Mesenchymal stem cell (in vitro differentiated cells and primary cell): Measurements from ENCODE around the gene NRBF2.

Experiments
- DNase-seq: peaks from one replicate; pipeline ENCODE4 v3.0.0-alpha.2; 2013
- H2AFZ ChIP-seq: one replicate; pipeline ENCODE4 v1.6.1; 2013; ENCODE audit warnings: low read depth, mild to moderate bottlenecking, control low read depth, inconsistent platforms, low read length, moderate library complexity
- H2AK5ac ChIP-seq: 2 replicates; pipeline ENCODE4 v1.6.1; 2013; ENCODE audit warnings: low read length, moderate library complexity, mild to moderate bottlenecking, inconsistent platforms; ENCODE audit not compliant: severe bottlenecking
- H2BK120ac ChIP-seq: one replicate; pipeline ENCODE4 v1.6.1; 2013; ENCODE audit warnings: low read depth, mild to moderate bottlenecking, inconsistent platforms, low read length, moderate library complexity
- H2BK12ac ChIP-seq, 2 experiments: one replicate each; pipeline ENCODE4 v1.6.1; 2013; ENCODE audit warnings: inconsistent platforms in 2 of 2, low read length in 2 of 2, mild to moderate bottlenecking in 2 of 2, moderate library complexity in 2 of 2, control low read depth in 1 of 2
- H2BK15ac ChIP-seq: one replicate; pipeline ENCODE4 v1.6.1; 2013; ENCODE audit warnings: mild to moderate bottlenecking, low read depth, inconsistent platforms; ENCODE audit not compliant: poor library complexity, severe bottlenecking
- H2BK5ac ChIP-seq: 2 replicates; pipeline ENCODE4 v1.6.1; 2013; ENCODE audit warnings: low read depth, mild to moderate bottlenecking, low read length, control low read depth, inconsistent platforms; ENCODE audit not compliant: poor library complexity, severe bottlenecking
- H3K14ac ChIP-seq, 2 experiments: one replicate each; pipeline ENCODE4 v1.6.1; 2013; ENCODE audit warnings: inconsistent platforms in 2 of 2, low read length in 2 of 2, control low read depth in 1 of 2, mild to moderate bottlenecking in 1 of 2, moderate library complexity in 1 of 2
- H3K18ac ChIP-seq, 2 experiments: one replicate each; pipeline ENCODE4 v1.6.1; 2013; ENCODE audit warnings: inconsistent platforms in 2 of 2, low read length in 2 of 2, control low read depth in 1 of 2, low read depth in 1 of 2, mild to moderate bottlenecking in 1 of 2
- H3K23ac ChIP-seq, 2 experiments: one replicate each; pipeline ENCODE4 v1.6.1; 2013; ENCODE audit warnings: inconsistent platforms in 2 of 2, low read length in 2 of 2, mild to moderate bottlenecking in 2 of 2, moderate library complexity in 2 of 2, control low read depth in 1 of 2
- H3K27ac ChIP-seq: 2 replicates; pipeline ENCODE4 v1.5.1; 2013; ENCODE audit warnings: mild to moderate bottlenecking, moderate library complexity, low read length, control low read depth, inconsistent platforms; ENCODE audit not compliant: poor library complexity, severe bottlenecking
- H3K27me3 ChIP-seq, 2 experiments: 2 replicates each; pipeline versions ENCODE4 v1.6.1 to v1.7.0; 2013; ENCODE audit warnings: low read length in 2 of 2, mild to moderate bottlenecking in 2 of 2, moderate library complexity in 2 of 2, control low read depth in 1 of 2, inconsistent platforms in 1 of 2; ENCODE audit not compliant: control insufficient read depth in 1 of 2, insufficient read depth in 1 of 2
- H3K36me3 ChIP-seq, 2 experiments: 2 replicates each; pipeline versions ENCODE4 v1.6.1 to v1.7.0; 2013; ENCODE audit warnings: low read length in 2 of 2, control low read depth in 1 of 2, inconsistent platforms in 1 of 2, low read depth in 1 of 2, mild to moderate bottlenecking in 1 of 2; ENCODE audit not compliant: insufficient read depth in 2 of 2, control insufficient read depth in 1 of 2
- H3K4ac ChIP-seq, 2 experiments: one replicate each; pipeline ENCODE4 v1.6.1; 2013; ENCODE audit warnings: inconsistent platforms in 2 of 2, low read length in 2 of 2, mild to moderate bottlenecking in 2 of 2, moderate library complexity in 2 of 2, control low read depth in 1 of 2, low read depth in 1 of 2
- H3K4me1 ChIP-seq: 2 replicates; pipeline ENCODE4 v1.6.1; 2013; ENCODE audit warnings: low read depth, low read length, control low read depth; ENCODE audit not compliant: control insufficient read depth, insufficient read depth
- H3K4me2 ChIP-seq: 2 replicates; pipeline ENCODE4 v1.6.1; 2013; ENCODE audit warnings: low read length, mild to moderate bottlenecking, inconsistent platforms; ENCODE audit not compliant: poor library complexity, severe bottlenecking
- H3K4me3 ChIP-seq, 2 experiments: 2 replicates each; pipeline versions ENCODE4 v1.5.1 to v1.7.0; 2013; ENCODE audit warnings: low read length in 2 of 2, mild to moderate bottlenecking in 2 of 2, control low read depth in 1 of 2, low read depth in 1 of 2; ENCODE audit not compliant: insufficient read depth in 1 of 2
- H3K79me1 ChIP-seq: replicated peaks from 2 replicates; pipeline ENCODE4 v1.6.1; 2013; ENCODE audit warnings: mild to moderate bottlenecking, control low read depth, low read length, inconsistent platforms; ENCODE audit not compliant: poor library complexity, severe bottlenecking
- H3K9ac ChIP-seq: 2 replicates; pipeline ENCODE4 v1.7.0; 2013; ENCODE audit warnings: mild to moderate bottlenecking, low read length, moderate library complexity
- H3K9me3 ChIP-seq: 2 replicates; pipeline ENCODE4 v1.7.0; 2013; ENCODE audit warnings: mild to moderate bottlenecking, low read length; ENCODE audit not compliant: control insufficient read depth
- H4K8ac ChIP-seq: one replicate; pipeline ENCODE4 v1.6.1; 2013; ENCODE audit warnings: inconsistent platforms, mild to moderate bottlenecking, low read length, moderate library complexity
- H4K91ac ChIP-seq: one replicate; pipeline ENCODE4 v1.6.1; 2013; ENCODE audit warnings: mild to moderate bottlenecking, low read length, inconsistent platforms
- WGBS: methylation state at CpG from one replicate; pipeline ENCODE4 v1.1.7; 2013; ENCODE audit warnings: mixed read lengths; 5-methylcytosine and 5-hydroxymethylcytosine counted together

NRBF2 gene

DNA sequence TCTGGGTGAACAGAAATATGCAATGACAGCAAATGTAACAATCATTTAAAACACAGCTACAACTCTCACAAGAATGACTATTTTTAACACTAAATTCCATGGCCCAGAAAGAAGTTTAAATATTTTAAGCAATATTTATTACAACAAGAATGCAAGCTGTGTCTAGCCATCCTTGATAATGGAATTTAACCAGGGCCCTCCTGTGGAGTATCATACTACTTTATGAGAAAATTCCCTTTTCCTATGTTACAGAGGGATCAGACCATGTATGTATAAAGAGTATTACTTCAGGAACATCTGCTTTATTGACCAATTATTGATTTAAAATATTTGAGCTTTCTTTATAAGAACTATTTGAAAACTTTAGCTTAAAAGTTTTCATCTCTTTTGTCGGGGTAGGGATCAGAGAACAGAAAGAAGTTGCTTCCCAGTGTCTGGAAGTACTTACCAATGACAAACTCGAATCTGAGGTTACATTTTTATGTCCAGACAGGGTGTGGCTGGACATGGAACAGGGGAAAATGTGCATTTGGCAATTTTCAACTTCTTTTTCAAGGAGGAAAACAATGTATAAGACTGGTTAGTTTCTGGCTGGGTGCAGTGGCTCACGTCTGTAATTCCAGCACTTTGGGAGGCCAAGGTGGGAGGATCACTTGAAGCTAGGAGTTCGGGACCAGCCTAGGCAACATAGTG is 48.3 kb upstream of the NRBF2 start:
- no peak overlapping the region for H4K8ac ChIP-seq
- H3K9me3 ChIP-seq, result no peaks in the 10 kb centered on the region
- H3K14ac ChIP-seq, result no peak overlapping the region
- no peak overlapping the region for H3K4ac ChIP-seq
- peak overlapping the region; percentile 38 for H3K27ac ChIP-seq
- 81% methylated on average over 4 of the region's 4 CpGs for WGBS
- no peak for DNase-seq
- no peaks in the 10 kb centered on the region for H3K4me1 ChIP-seq
- peaks cover 0 to 3% of the 10 kb centered on the region in 2 experiments for H3K27me3 ChIP-seq
- H3K36me3 ChIP-seq, result no peaks in the 10 kb centered on the region
- no peak overlapping the region for H3K18ac ChIP-seq
- no peak overlapping the region for H2AFZ ChIP-seq
- H2AK5ac ChIP-seq, result no peak overlapping the region
- H2BK5ac ChIP-seq, result no peak overlapping the region
- no peak overlapping the region for H3K23ac ChIP-seq
- H3K4me2 ChIP-seq, result no peak overlapping the region
- H2BK15ac ChIP-seq, result no peak overlapping the region
- no peak overlapping the region for H4K91ac ChIP-seq
- H3K4me3 ChIP-seq, result no peak overlapping the region
- no peak overlapping the region for H2BK120ac ChIP-seq
- no peak overlapping the region for H2BK12ac ChIP-seq
- H3K9ac ChIP-seq, result peak overlapping the region; percentile 53
- H3K79me1 ChIP-seq, result no peaks in the 10 kb centered on the region

DNA sequence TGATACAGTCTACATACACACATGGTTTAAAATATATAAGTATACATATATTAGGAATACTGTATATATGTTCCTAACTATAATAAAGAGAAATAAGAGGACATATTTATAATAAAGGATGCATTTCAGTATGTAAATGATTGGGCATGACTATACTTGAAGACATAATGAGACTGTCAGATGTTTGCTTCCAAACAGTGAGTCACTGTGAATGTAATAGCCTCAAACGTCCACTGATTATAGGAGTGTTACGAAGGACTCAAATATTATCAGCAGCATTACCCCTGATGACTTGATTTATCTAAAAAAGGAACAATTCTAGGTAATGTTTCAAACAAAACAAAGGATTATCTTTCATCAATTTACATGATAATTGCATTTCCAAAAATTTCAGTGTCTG is 39.9 kb upstream of the NRBF2 start:
- WGBS, result no CpG with 5 or more reads among the region's 2 CpGs
- no peak for DNase-seq
- Histone ChIP-seq H3K14ac (no peak overlapping the region), H2BK120ac (no peak overlapping the region), H3K27ac (no peak overlapping the region), H3K36me3 (no peaks in the 10 kb centered on the region), H3K9ac (no peak overlapping the region), H2BK5ac (no peak overlapping the region), H3K4me3 (no peak overlapping the region), H2BK12ac (no peak overlapping the region), H3K79me1 (no peaks in the 10 kb centered on the region), H2AK5ac (no peak overlapping the region), H2BK15ac (no peak overlapping the region), H3K4me2 (no peak overlapping the region), H3K4me1 (no peaks in the 10 kb centered on the region), H4K91ac (no peak overlapping the region), H3K9me3 (no peaks in the 10 kb centered on the region), H4K8ac (no peak overlapping the region), H3K27me3 (no peaks in the 10 kb centered on the region), H2AFZ (no peak overlapping the region), H3K4ac (no peak overlapping the region), H3K18ac (no peak overlapping the region), H3K23ac (no peak overlapping the region)

DNA sequence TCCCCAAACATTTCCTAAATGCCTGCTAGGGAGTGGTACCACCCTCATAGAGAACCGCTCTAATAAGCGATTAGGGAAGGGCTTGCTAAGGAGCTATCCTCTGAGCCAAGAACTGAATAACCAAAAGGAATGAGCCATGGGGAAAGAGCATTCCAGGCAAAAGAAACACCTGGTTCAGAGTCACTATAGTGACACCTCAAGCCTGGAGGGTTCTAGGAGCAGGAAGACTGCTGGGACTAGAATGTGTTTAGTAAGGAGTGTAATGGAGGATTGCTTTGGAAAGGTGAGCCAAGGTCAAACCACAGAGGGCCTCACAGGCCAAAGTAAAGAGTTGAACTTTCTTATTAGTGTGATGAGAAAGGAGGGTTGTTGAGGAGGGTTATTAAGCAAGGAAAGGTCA is 38.7 kb upstream of the NRBF2 start:
- no peak overlapping the region for H2BK15ac ChIP-seq
- no peak overlapping the region for H3K9ac ChIP-seq
- no peak overlapping the region for H3K4me2 ChIP-seq
- H2BK120ac ChIP-seq, result no peak overlapping the region
- no peaks in the 10 kb centered on the region for H3K27me3 ChIP-seq
- no peak overlapping the region for H2BK12ac ChIP-seq
- no peak overlapping the region for H3K4me3 ChIP-seq
- no peak overlapping the region for H2BK5ac ChIP-seq
- H3K9me3 ChIP-seq, result no peaks in the 10 kb centered on the region
- no peak overlapping the region for H3K18ac ChIP-seq
- H3K14ac ChIP-seq, result no peak overlapping the region
- no peak overlapping the region for H3K27ac ChIP-seq
- no peak overlapping the region for H4K91ac ChIP-seq
- H4K8ac ChIP-seq, result no peak overlapping the region
- no peaks in the 10 kb centered on the region for H3K36me3 ChIP-seq
- H3K23ac ChIP-seq, result no peak overlapping the region
- no peak overlapping the region for H2AFZ ChIP-seq
- WGBS, result 95% methylated on average over 2 of the region's 2 CpGs
- no peaks in the 10 kb centered on the region for H3K79me1 ChIP-seq
- no peak for DNase-seq
- H3K4ac ChIP-seq, result no peak overlapping the region
- H2AK5ac ChIP-seq, result no peak overlapping the region
- H3K4me1 ChIP-seq, result no peaks in the 10 kb centered on the region

DNA sequence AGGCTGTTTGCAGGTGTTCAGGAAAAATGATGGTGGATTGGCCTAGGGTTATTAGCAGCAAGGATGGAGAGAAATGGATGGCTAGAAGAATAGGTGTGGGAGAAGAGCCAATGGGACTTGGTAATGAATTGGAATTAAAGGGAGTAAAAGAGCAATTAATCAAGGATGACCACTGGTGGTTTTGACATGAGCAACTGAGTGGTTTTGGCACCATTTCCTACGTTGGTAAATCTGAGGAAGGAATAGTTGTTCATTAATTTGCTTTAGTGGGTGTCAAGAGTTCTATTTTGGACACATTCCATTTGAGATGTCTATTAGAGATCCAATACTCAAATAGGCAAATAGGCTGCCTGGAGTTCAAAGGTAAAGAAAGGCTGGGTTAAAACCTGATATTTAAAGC is 38.2 kb upstream of the NRBF2 start:
- no peak overlapping the region for H2AFZ ChIP-seq
- H3K27ac ChIP-seq, result no peak overlapping the region
- H3K79me1 ChIP-seq, result no peaks in the 10 kb centered on the region
- H2BK5ac ChIP-seq, result no peak overlapping the region
- 50% methylated on average over 1 of the region's 1 CpG for WGBS
- H3K4me1 ChIP-seq, result no peaks in the 10 kb centered on the region
- DNase-seq, result no peak
- no peak overlapping the region for H3K9ac ChIP-seq
- H3K4me3 ChIP-seq, result no peak overlapping the region
- no peak overlapping the region for H2BK15ac ChIP-seq
- no peak overlapping the region for H3K14ac ChIP-seq
- no peaks in the 10 kb centered on the region for H3K36me3 ChIP-seq
- no peak overlapping the region for H3K18ac ChIP-seq
- H3K4ac ChIP-seq, result no peak overlapping the region
- H4K8ac ChIP-seq, result no peak overlapping the region
- H3K23ac ChIP-seq, result no peak overlapping the region
- no peak overlapping the region for H2BK120ac ChIP-seq
- H4K91ac ChIP-seq, result no peak overlapping the region
- no peak overlapping the region for H2BK12ac ChIP-seq
- H3K27me3 ChIP-seq, result no peaks in the 10 kb centered on the region
- no peaks in the 10 kb centered on the region for H3K9me3 ChIP-seq
- H3K4me2 ChIP-seq, result no peak overlapping the region
- no peak overlapping the region for H2AK5ac ChIP-seq
